HG02981 (cell line): Measurements from ENCODE around the gene XYLT2.
A peak's percentile ranks its signal among the peaks of the same experiment; 100 is the strongest.
"Not testable (repeated sequence)": the region's sequence is repeated elsewhere in the genome, so short reads cannot be mapped to it uniquely, and the experiment has no call there.

Experiments
- ATAC-seq: cut with Tn5 transposase; IDR thresholded peaks from one replicate; pipeline ENCODE4 v1.9.1; 2021; ENCODE audit warnings: mild to moderate bottlenecking, moderate library complexity; ENCODE audit not compliant: unreplicated experiment

The XYLT2 gene

DNA sequence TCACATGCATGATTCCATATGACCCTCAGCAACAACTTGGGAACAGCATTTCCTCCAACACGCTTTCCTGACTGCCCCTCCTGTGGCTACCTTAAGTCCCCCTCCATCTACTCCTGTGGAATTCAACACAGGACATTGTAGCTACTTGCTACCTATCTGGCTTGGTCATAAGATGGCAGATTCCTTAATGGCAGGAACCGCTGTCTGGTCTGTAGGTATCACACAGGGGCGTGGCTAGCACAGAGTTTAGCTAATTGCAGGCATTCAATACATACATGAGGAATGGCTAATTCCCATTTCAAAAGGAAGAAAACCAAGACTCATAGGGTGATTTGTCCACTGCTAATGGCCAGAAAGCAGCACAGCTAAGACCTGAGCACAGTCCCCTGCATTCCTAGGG is 42.8 kb downstream of the XYLT2 start:
- no peak for ATAC-seq

DNA sequence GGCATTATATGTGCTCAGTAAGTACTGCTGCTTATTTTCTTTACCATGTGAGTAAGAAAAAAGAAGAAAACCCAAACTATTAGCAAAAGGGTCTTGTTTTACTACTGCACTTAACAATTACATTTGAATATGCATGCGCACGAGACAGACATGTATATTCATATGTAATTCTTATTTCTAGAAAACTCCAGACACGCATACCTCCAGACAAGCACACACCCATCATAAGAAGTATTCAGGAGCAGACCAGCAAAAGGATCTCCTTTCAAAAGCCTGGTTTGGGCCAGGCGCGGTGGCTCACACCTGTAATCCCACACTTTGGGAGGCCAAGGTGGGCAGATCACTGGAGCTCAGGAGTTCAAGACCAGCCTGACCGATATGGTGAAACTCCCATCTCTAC is 43.6 kb downstream of the XYLT2 start:
- no peak for ATAC-seq

- no peak for ATAC-seq
Measured at GRCh38 chr17:50392621-50393020, 46.7 kb downstream of the XYLT2 start.

- ATAC-seq: no peak
Measured at GRCh38 chr17:50393700-50394099, 47.8 kb downstream of the XYLT2 start.

GRCh38 chr17:50394711-50395110 is 48.8 kb downstream of the XYLT2 start:
- no peak for ATAC-seq

GRCh38 chr17:50396261-50397110 is 50.6 kb downstream of the XYLT2 start:
- no peak for ATAC-seq

GRCh38 chr17:50397111-50397918 is 51.4 kb downstream of the XYLT2 start, which contains the start of gene LRRC59:
TSS of gene LRRC59 (minus strand) at chr17:50397523. CDS start at chr17:50397317, 206 bp downstream.
- ATAC-seq: peak; percentile 92

- no peak for ATAC-seq
Measured at GRCh38 chr17:50397919-50398285, 52.0 kb downstream of the XYLT2 start.

- not testable (repeated sequence) for ATAC-seq
Measured at GRCh38 chr17:50398672-50399071, 52.7 kb downstream of the XYLT2 start.

- ATAC-seq: not testable (repeated sequence)
Measured at GRCh38 chr17:50399591-50399990, 53.7 kb downstream of the XYLT2 start.

- ATAC-seq: not testable (repeated sequence)
Measured at GRCh38 chr17:50405351-50405750, 59.4 kb downstream of the XYLT2 start.

DNA sequence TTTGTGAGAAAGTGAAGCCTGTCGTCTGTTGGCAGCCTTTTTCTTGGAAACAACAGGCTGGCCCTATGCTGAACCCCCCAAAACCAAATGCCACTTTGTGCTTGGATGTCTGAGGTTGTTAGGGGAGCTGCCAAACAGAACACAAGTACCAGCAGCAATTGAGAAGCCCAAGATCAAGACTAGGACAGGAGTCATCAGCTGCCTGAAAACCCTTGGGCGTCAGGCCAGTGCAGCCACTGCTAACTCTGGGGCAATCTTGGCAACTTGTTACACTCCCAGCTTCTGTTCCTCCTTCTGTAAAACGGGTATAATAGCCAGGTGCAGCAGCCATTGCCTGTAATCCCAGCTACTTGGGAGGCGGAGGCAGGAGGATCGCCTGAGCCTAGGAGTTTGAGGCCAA is 60.7 kb downstream of the XYLT2 start:
- no peak for ATAC-seq

GRCh38 chr17:50407921-50408320 is 62.0 kb downstream of the XYLT2 start:
- no peak for ATAC-seq
